Hippocampal formation (tissue), 2 donors: ENCODE data around the gene RHBG.

ENCODE experiments used
- DNase-seq, 2 donors: peaks; one replicate each; lab custom pipeline; 2025; lab: John Stamatoyannopoulos, UW

RHBG gene

GRCh38 chr1:156427957-156428356, 58.9 kb downstream of the RHBG start:
- DNase-seq: no peak

GRCh38 chr1:156428746-156429288, 59.8 kb downstream of the RHBG start:
- DNase-seq: no peak

GRCh38 chr1:156429313-156430060, 60.5 kb downstream of the RHBG start:
- peak in 1 of 2 donors; percentile 63 for DNase-seq

- DNase-seq: no peak
Measured at GRCh38 chr1:156430303-156430702, 61.3 kb downstream of the RHBG start.

GRCh38 chr1:156430866-156431265, 61.9 kb downstream of the RHBG start:
- DNase-seq: peak in 1 of 2 donors; percentile 52

GRCh38 chr1:156431366-156431765, 62.4 kb downstream of the RHBG start:
- DNase-seq: no peak

- DNase-seq: no peak
Measured at GRCh38 chr1:156431769-156432668, 63.0 kb downstream of the RHBG start.

GRCh38 chr1:156432669-156433018, 63.6 kb downstream of the RHBG start:
- DNase-seq: no peak

- DNase-seq: no peak
Measured at GRCh38 chr1:156433032-156433431, 64.0 kb downstream of the RHBG start.

GRCh38 chr1:156433602-156434001, 64.6 kb downstream of the RHBG start:
- DNase-seq: no peak
